ENCODE data around the gene MAGIX.

The MAGIX gene

GRCh38 chrX:49183701-49184281 is 21.2 kb downstream of the MAGIX start:
- ATAC-seq (replicated peaks) (no peak), DNase-seq (no peak)
- peak overlapping the region; percentile 80 to 82 for H3K4me3 Mint-ChIP-seq
- peak overlapping the region; percentile 39 for H3K27ac Mint-ChIP-seq
- H3K9me3 Mint-ChIP-seq = no peaks in the 10 kb centered on the region
- peaks cover 16 to 23% of the 10 kb centered on the region in 2 donors for H3K36me3 Mint-ChIP-seq
- H3K27me3 Mint-ChIP-seq = no peaks in the 10 kb centered on the region
- peaks cover 13 to 32% of the 10 kb centered on the region in 2 donors for H3K4me1 Mint-ChIP-seq

DNA sequence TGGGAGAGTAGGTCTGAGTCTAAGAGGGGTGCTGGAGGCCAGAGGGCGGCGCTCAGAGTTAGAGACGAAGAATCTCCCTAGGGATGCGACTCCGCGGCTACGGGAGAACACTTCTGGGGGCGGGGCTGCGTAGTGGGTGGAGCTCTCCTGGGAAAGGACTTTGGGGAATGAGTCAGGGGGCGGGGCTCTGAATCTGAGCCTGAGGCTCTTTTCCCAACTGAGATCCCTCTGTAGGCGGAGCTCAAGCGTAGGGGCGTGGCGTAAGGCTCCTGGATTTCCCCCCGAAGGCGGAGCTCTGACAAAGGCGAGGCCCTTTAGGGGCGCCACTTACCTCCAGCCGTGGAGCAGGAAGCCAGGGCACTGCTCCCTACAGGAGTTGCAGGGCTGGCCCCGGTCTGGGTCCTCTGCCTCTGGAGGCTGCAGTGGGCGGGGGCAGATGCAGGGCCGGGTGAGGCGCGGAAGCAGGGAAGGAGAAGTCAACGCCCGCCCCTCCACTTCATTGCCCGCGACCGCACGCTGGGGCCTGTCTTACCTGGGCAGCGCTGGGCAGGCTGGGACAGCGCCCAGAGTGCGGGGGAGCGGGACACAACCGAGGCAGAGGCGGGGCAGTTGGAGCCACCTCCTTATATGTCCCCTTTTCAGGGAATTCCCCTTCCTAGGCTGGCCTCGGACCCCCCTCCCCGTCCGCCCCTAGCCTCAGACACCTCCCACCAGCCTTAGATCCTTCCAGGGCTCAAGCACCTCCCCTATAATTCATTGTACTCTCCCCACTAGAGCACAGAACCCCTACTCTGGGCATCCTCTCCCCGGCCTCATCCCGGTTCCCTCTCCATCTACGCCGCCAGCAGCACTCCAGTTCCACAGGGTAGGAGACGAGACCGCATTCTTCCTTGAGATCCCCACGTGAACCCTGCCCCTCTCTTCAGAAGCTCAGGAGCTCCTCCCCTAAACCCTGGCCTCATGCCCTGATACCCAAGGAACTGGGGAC is 22.0 kb downstream of the MAGIX start:
- Mint-ChIP-seq H3K4me3 (peak overlapping the region; percentile 80 to 82), H3K36me3 (peaks cover 16 to 19% of the 10 kb centered on the region in 2 donors), H3K4me1 (peaks cover 13 to 26% of the 10 kb centered on the region in 2 donors), H3K27me3 (no peaks in the 10 kb centered on the region), H3K27ac (peak overlapping the region; percentile 84), H3K9me3 (no peaks in the 10 kb centered on the region)
- DNase-seq (no peak), ATAC-seq (replicated peaks) (peak; percentile 61 to 66)

- H3K27ac Mint-ChIP-seq = peak within 1 kb of the TSS; percentile 34
- H3K9me3 Mint-ChIP-seq = no peaks in the 10 kb centered on the region
- H3K4me1 Mint-ChIP-seq = peaks cover 16 to 31% of the 10 kb centered on the region in 2 donors
- ATAC-seq (replicated peaks) (peak; percentile 30 to 38), DNase-seq (peak; percentile 75)
- peaks cover 10% of the 10 kb centered on the region in 2 donors for H3K36me3 Mint-ChIP-seq
- H3K27me3 Mint-ChIP-seq = no peaks in the 10 kb centered on the region
- H3K4me3 Mint-ChIP-seq = peak within 1 kb of the TSS; percentile 80 to 82
Measured at GRCh38 chrX:49186125-49187027, 23.8 kb downstream of the MAGIX start, which contains the start of gene PRICKLE3. PRICKLE3 (minus strand) TSS chrX:49186373; CDS start chrX:49186297, 76 bp downstream.

DNA sequence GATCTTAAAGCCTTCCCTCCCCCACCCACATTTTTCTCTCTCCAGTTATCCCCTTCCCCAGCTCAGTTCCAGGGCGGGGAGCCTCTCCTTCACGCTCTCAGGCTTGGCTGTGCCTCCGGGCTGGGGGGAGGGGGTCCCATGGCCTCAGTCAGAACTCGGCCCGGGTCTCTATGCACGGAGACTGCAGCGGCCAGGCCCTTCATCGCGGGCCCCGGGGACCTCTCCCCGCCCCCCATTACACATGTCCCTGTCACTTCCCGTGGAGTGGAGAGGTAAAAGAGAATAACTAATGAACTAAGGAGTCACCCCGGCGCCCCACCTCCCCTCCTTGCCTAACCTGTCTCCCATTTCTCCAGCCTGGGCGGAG is 24.5 kb downstream of the MAGIX start:
- Mint-ChIP-seq H3K4me1 (peaks cover 16 to 31% of the 10 kb centered on the region in 2 donors), H3K4me3 (peak overlapping the region; percentile 52 to 82), H3K36me3 (peaks cover 10% of the 10 kb centered on the region in 2 donors), H3K27ac (peak overlapping the region; percentile 28), H3K27me3 (no peaks in the 10 kb centered on the region), H3K9me3 (no peaks in the 10 kb centered on the region)
- DNase-seq (no peak), ATAC-seq (replicated peaks) (no peak)

GRCh38 chrX:49187526-49187925 is 25.0 kb downstream of the MAGIX start:
- Mint-ChIP-seq H3K27ac (no peak overlapping the region), H3K4me1 (peaks cover 16 to 31% of the 10 kb centered on the region in 2 donors), H3K36me3 (peaks cover 5 to 6% of the 10 kb centered on the region in 2 donors), H3K27me3 (no peaks in the 10 kb centered on the region), H3K9me3 (no peaks in the 10 kb centered on the region), H3K4me3 (no peak overlapping the region)
- no peak for ATAC-seq (replicated peaks)
- DNase-seq = no peak

GRCh38 chrX:49188468-49189076 is 26.0 kb downstream of the MAGIX start:
- H3K27ac Mint-ChIP-seq = no peak overlapping the region
- H3K4me3 Mint-ChIP-seq = no peak overlapping the region
- H3K27me3 Mint-ChIP-seq = no peaks in the 10 kb centered on the region
- no peak for DNase-seq
- no peak for ATAC-seq (replicated peaks)
- peaks cover 19 to 31% of the 10 kb centered on the region in 2 donors for H3K4me1 Mint-ChIP-seq
- peaks cover 3 to 4% of the 10 kb centered on the region in 2 donors for H3K36me3 Mint-ChIP-seq
- no peaks in the 10 kb centered on the region for H3K9me3 Mint-ChIP-seq

DNA sequence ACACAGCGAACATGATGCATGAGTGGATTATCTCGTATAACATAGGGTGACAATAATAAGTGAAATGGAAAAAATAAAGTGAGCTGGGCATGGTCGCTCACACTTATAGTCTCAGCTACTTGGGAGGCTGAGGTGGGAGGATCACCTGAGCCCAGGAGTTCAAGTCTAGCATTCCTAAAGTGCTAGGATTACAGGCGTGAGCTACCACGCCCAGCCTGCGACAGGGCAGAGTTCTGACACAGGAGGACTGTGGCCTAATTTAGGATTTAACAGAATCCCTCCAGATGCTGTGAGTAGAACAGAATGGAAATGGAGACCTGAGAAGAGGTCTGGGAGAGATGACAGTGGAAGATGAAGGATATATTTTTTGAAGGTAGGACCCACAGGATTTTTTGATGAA is 27.0 kb downstream of the MAGIX start:
- H3K4me3 Mint-ChIP-seq = peak overlapping the region; percentile 92 to 95
- ATAC-seq (replicated peaks) = no peak

DNA sequence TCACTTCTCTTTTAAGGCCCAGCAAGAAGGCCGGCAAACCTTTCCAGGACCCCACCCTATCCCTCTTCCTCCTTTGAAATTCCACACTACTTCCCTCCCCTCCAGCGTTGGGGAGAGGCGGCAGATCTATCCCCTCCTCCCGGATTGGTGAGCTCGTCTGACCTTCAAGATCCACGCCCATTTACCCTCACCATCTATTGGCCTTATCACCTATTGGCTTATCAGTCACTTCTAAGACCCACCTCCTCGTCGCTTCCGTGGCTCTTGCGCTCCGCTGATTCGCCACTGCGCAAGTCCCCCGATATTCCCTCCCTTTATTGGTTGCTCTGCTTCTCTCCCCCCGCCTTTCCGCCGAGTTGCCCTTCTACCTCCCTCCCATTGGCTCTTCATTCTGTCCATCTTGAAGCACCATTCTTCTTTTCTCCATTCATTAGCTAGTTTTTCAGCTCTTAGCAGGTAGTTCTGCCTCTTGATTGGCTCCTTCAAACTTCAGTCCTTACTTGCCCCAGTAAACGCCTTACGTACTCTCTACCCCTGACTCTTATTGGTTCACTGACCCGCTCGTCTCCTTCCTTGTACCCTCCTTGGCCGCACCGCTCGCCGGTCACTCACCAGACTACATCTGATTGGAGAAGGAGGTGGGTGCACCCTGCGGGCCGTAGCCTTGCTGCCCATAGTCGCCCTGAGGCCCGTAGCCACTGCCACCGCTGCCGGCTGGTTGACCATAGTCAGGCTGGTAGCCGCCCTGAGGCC is 28.4 kb downstream of the MAGIX start:
- Mint-ChIP-seq H3K9me3 (no peaks in the 10 kb centered on the region), H3K27ac (peak overlapping the region; percentile 95), H3K27me3 (no peaks in the 10 kb centered on the region), H3K4me3 (peak overlapping the region; percentile 92 to 95), H3K36me3 (peaks cover 0 to 2% of the 10 kb centered on the region in 2 donors), H3K4me1 (peaks cover 12 to 22% of the 10 kb centered on the region in 2 donors)
- ATAC-seq (replicated peaks) = peak; percentile 90 to 91
- DNase-seq = peak; percentile 88

More for the DNA sequence above, 27.0 kb downstream of the MAGIX start:
- H3K36me3 Mint-ChIP-seq = peaks cover 0 to 3% of the 10 kb centered on the region in 2 donors
- H3K27ac Mint-ChIP-seq = peak overlapping the region; percentile 38
- H3K9me3 Mint-ChIP-seq = no peaks in the 10 kb centered on the region
- H3K4me1 Mint-ChIP-seq = peaks cover 15 to 22% of the 10 kb centered on the region in 2 donors
- DNase-seq = no peak
- no peaks in the 10 kb centered on the region for H3K27me3 Mint-ChIP-seq

DNA sequence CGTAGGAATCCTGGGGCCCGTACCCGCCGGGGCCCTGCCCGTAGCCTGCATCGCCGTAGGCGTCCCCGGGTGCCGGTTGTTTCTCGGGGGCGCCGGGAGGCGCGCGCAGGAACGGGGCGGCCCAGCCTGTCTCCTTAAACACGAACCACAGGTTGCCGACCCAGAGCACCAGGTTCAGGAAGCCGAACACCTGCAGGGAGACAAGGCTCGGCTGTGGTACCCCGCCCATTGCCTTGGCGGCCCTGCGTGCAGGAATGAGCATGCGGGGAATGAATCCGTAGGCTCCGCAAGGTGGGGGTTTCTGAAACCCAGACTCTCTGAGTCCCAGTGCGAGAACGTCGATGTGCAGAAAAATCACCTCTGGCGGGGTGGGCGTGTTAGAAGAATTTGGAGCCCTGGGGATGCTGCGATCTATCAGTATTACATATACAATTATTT is 29.0 kb downstream of the MAGIX start:
- H3K4me1 Mint-ChIP-seq = peaks cover 9 to 18% of the 10 kb centered on the region in 2 donors
- DNase-seq (no peak), ATAC-seq (replicated peaks) (peak; percentile 24 to 27)
- H3K4me3 Mint-ChIP-seq = peak overlapping the region; percentile 85 to 92
- H3K27me3 Mint-ChIP-seq = no peaks in the 10 kb centered on the region
- H3K36me3 Mint-ChIP-seq = peaks cover 0 to 2% of the 10 kb centered on the region in 2 donors
- H3K9me3 Mint-ChIP-seq = no peaks in the 10 kb centered on the region
- peak overlapping the region; percentile 86 for H3K27ac Mint-ChIP-seq

- H3K4me3 Mint-ChIP-seq = no peak overlapping the region
- peaks cover 0 to under 1% of the 10 kb centered on the region in 2 donors for H3K27me3 Mint-ChIP-seq
- peaks cover 0 to 2% of the 10 kb centered on the region in 2 donors for H3K36me3 Mint-ChIP-seq
- DNase-seq (no peak), ATAC-seq (replicated peaks) (no peak)
- H3K9me3 Mint-ChIP-seq = no peaks in the 10 kb centered on the region
- H3K4me1 Mint-ChIP-seq = peaks cover 9 to 17% of the 10 kb centered on the region in 2 donors
- H3K27ac Mint-ChIP-seq = no peak overlapping the region
Measured at GRCh38 chrX:49192722-49193328, 30.3 kb downstream of the MAGIX start.

DNA sequence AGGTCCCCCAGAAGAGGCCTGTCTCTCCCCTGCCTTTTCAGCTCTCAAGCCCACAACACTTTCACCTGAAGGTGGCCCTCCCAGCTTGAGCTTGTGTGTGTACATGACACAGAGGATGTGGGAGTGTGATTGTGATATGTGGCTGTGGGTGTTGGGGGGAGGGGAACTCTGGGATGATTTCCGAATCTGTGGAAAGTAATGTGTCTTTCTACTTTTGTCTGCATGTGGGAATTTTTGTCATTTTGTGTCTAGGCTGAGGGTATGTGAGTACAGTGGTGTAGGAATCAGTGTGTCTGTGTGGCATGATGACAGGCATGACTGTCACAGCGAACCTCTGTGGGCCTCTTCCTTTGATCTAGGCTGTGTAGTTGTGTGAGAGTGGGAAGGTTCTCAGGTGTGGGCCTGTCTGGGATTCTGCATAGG is 31.0 kb downstream of the MAGIX start:
- H3K27ac Mint-ChIP-seq = no peak overlapping the region
- H3K4me1 Mint-ChIP-seq = peaks cover 11 to 17% of the 10 kb centered on the region in 2 donors
- no peak overlapping the region for H3K4me3 Mint-ChIP-seq
- ATAC-seq (replicated peaks) (no peak), DNase-seq (no peak)
- H3K36me3 Mint-ChIP-seq = peaks cover 0 to 2% of the 10 kb centered on the region in 2 donors
- H3K9me3 Mint-ChIP-seq = no peaks in the 10 kb centered on the region
- H3K27me3 Mint-ChIP-seq = peaks cover 0 to 7% of the 10 kb centered on the region in 2 donors

- Mint-ChIP-seq H3K27ac (no peak overlapping the region), H3K9me3 (no peaks in the 10 kb centered on the region), H3K36me3 (peaks cover 0 to 3% of the 10 kb centered on the region in 2 donors), H3K4me3 (no peak overlapping the region), H3K4me1 (peaks cover 14% of the 10 kb centered on the region in 2 donors), H3K27me3 (peaks cover 0 to 7% of the 10 kb centered on the region in 2 donors)
- DNase-seq = no peak
- no peak for ATAC-seq (replicated peaks)
Measured at GRCh38 chrX:49197543-49198087, 35.1 kb downstream of the MAGIX start.
